ENCODE results near the gene MAD1L1.

The MAD1L1 gene

DNA sequence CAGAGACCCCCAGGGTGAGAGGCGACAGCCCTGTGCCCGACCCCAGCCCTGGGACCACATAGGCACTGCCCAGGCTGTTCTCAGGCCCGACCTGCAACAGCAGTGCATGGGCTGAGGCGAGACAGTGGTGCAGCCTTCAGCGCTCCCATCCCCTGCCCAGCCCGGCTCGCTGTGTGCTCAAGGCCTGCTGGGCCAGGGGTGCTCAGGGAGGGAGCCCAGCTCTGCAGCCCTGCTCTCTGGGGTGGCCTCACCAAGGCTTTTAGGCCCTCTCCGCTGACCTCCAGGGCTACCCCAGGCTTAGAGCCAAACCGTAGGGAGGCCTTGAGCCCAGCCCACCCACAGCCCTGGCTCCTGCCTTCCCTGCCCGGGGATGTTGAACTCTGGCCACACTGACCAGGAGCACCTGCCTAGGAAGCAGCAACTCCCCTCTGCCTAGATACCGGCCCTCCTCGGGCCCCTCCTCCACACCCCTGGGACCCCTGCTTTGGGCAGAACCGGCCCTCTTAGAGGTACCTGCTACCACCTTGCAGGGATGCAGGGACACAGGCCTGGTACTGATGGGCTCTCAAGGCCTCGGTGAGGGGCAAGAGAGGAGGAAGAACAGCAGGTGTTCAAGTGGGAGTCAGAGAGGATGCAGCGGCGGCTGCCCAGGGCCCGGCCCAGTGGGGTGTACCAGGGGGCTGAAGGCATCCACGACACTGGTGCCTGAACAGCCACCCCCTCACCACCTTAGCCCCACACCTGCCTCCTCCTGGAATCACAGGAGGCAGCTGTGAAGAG lies 331.1 kb downstream of the MAD1L1 start:
- TF ChIP-seq, protein P1, sequence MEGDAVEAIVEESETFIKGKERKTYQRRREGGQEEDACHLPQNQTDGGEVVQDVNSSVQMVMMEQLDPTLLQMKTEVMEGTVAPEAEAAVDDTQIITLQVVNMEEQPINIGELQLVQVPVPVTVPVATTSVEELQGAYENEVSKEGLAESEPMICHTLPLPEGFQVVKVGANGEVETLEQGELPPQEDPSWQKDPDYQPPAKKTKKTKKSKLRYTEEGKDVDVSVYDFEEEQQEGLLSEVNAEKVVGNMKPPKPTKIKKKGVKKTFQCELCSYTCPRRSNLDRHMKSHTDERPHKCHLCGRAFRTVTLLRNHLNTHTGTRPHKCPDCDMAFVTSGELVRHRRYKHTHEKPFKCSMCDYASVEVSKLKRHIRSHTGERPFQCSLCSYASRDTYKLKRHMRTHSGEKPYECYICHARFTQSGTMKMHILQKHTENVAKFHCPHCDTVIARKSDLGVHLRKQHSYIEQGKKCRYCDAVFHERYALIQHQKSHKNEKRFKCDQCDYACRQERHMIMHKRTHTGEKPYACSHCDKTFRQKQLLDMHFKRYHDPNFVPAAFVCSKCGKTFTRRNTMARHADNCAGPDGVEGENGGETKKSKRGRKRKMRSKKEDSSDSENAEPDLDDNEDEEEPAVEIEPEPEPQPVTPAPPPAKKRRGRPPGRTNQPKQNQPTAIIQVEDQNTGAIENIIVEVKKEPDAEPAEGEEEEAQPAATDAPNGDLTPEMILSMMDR (IDR thresholded peaks at IDR 0.05) = no peak

DNA sequence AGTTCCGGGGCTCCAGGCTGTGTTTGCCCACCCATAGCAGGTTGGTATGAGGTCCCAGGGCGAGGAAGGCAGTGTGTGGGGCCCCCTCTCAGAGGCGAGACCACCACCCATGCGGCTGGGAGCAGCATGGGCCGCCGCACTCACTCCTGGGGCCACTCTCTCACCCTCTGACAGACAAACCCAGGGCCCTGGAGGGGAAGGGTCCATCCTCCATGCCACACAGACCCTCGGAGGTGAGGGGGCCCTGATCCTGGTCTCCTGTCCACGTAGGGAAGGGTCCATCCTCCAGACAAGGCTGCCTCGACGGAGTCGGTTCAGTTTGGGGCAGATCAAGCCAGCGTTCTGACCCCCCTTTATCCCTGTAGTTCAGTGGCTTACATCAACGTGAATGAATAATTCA lies 331.9 kb downstream of the MAD1L1 start:
- TF ChIP-seq, protein P1 (IDR thresholded peaks at IDR 0.05) = no peak

DNA sequence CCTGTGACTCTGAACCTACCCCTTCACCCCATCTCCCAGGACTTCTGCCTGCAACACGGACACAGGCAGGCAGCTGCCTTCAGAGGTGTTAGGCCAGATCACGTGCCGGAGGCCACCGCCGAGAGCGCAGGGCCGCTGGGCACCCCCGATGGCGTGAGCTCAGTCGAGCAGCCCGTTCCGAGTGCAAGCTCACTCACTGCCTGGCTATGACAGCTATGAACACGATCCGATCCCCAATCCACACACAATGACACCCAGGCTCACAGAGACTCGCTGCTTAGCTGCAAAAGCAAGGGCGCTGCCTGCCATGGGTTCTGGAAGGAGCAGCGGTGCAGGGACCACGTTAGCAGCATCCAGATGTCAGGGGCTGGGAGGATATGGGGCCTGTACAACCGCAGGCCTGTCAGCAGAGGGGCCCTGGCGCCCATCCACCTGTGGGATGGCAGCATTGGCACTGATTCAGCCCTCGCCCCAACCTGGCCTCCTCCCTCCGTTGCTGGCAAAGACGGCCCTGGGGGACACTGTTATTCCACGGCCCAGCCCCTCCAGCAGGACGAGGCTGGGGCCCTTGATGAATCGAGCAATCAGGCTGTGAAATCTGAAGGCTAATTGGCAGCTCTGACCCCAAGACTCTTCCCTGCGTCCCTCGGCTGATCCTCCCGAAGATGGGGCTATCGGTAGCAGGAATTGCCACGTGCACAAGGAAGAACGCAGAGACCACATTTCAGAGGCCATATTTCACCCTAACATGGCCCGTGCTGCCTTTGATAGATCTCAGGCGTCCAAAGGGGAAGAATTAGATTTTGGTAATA lies 332.6 kb downstream of the MAD1L1 start:
- TF ChIP-seq, protein P1 (IDR thresholded peaks at IDR 0.05) = no peak

DNA sequence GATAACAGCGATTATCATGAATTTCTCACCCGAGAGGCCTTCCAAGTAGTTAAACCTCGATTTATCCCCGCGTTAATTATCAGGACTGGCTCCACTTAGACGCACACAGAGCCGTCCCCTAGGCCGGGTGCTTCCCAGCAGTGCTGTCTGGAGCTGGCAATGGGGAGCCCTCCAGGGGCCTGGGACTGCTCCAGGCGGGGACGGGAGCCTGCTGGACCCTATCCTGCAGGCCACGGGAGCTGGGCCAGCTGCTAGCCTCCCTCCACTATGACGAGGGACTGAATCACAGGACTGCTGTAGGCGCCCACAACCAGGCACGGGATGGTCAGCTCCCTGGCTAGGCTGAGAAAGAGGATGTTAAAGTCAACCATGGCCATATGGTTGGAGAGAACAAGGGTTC lies 333.5 kb downstream of the MAD1L1 start:
- TF ChIP-seq, protein P1 (IDR thresholded peaks at IDR 0.05) = no peak

DNA sequence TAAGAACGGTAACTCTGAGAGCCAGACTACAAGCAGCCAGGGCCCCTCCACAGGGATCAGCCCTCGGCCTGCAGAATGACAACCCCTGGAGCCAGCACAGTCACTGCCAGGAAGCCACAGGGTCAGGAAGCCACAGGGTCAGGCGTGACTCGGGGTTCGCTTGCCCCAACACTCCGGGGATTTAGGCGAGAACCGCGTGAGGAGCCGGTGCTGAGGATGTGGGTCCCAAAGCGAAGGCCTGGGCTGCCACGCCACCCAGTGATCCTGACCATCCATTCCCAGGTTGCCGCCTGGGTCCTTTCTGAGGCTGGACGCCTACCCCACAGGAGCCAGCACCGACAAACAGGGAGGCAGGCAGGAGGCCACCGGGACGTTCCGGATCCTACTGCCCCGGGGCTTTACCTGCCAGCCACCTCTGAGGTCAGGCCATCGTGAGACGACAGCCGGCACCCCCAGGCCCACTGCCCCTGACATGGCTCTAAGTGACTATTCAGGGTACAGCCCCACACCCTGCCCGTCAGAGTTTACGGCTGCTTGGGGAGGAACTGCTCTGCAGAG lies 334.0 kb downstream of the MAD1L1 start:
- TF ChIP-seq, protein P1 (IDR thresholded peaks at IDR 0.05) = no peak

DNA sequence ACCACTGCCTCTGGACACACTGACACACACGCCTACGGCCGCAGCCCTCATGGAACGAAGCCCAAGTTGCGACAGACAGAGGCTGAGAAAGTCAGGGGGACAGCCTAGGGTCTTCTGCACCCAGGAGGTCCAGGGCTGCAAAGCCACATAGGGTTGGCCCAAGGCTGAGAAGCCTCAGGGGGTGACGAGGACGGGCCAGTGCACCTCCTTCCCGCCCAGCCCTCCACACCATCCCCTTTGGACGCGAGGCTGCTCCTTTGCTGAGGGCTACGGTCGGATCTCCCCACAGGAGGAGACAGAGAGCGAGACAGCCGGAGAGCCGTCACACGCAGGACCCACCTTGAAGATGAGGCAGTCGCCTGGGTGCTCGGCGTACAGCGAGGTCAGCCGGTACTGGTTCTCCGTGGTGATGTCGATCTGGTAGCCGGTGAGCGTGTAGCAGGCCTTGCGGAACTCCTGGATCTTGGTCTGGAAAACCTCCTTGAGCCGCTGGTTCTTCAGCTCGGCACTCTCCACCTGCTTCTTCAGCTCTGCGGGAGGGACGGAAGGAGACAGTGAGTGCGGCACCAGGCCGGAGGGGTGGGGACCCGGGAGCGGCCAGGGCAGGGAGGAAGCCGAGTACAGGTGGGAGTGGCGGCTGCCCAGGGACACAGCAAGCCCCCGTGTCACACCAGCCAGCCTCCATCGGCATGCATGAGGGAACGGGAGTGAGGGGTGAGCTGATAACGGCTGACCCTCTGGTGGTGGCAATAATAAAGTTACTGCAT lies 334.7 kb downstream of the MAD1L1 start:
- TF ChIP-seq, protein P1 (IDR thresholded peaks at IDR 0.05) = no peak

Measured in LNCAP (cell line).